GM19043 (cell line): Measurements from ENCODE around the gene C5orf15.
"Not testable (repeated sequence)": the region's sequence is repeated elsewhere in the genome, so short reads cannot be mapped to it uniquely, and the experiment has no call there.

Source experiments
- ATAC-seq: cut with Tn5 transposase; IDR thresholded peaks from one replicate; pipeline ENCODE4 v1.9.1; 2021; ENCODE audit warnings: low read depth; ENCODE audit not compliant: unreplicated experiment

The C5orf15 gene

GRCh38 chr5:133994297-133994989 is 26.0 kb upstream of the C5orf15 start:
- ATAC-seq, result no peak

- ATAC-seq, result no peak
These were observed 24.9 kb upstream of the C5orf15 start for GRCh38 chr5:133993185-133993936.

GRCh38 chr5:133992429-133993155 is 24.2 kb upstream of the C5orf15 start:
- no peak for ATAC-seq

GRCh38 chr5:133991171-133991910 is 22.9 kb upstream of the C5orf15 start:
- ATAC-seq, result no peak

GRCh38 chr5:133990396-133990795 is 22.0 kb upstream of the C5orf15 start:
- no peak for ATAC-seq

- ATAC-seq, result no peak
These were observed 17.2 kb upstream of the C5orf15 start for GRCh38 chr5:133985540-133986180.

- ATAC-seq, result no peak
These were observed 15.2 kb upstream of the C5orf15 start for GRCh38 chr5:133983674-133984073.

GRCh38 chr5:133981714-133982113 is 13.3 kb upstream of the C5orf15 start:
- ATAC-seq, result no peak

- no peak for ATAC-seq
These were observed 12.2 kb upstream of the C5orf15 start for GRCh38 chr5:133980652-133981051.

- no peak for ATAC-seq
These were observed 10.5 kb upstream of the C5orf15 start for GRCh38 chr5:133978943-133979342.

DNA sequence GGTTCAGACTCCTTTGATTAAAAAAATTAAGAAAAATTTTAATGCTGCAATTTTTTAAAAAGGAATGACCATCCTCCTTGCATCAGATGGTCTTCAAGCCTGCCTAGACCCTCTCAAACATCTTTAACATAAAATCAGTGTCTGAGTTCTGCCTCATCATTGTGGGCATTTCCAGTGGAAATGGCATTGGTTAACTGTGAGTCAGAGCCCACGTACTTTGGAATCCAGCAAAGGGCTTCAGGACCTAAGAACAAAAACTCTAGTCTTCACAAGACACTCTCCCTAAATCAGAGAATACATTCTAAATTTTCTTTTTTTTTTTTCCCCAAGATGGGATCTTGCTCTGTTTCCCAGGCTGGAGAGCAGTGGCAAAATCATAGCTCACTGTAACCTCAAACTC is 9.4 kb upstream of the C5orf15 start:
- no peak for ATAC-seq

DNA sequence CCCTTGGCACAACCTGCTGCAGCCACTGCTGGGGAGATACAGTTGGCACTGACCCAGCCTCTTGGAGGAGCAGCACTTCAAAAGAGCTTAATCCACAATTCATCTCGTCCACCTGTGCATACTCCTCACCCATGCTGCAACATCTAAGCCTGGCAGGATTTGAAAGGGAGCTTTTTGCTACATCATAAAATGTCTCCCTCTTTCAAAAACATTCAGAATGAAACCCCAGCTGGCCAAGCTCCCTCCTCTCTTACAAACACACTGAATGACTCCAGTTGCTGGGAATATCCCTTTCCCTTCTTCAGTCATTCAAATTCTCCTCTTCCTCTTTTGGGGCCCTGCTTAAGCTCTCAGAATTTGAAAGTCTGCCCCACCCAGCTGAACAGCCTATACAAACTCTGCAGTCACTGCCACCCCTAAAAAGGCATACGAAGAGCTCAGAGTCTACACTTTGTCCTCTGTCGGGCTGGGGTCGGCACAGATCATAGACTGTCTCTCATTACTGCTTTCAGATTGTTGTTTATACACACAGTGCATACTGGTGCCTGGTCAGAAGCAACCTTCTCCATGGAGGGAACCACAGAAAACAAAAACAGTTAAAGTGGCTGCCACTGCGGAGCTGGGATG is 8.8 kb upstream of the C5orf15 start:
- ATAC-seq, result peak; percentile 62

GRCh38 chr5:133975546-133975945 is 7.1 kb upstream of the C5orf15 start:
- not testable (repeated sequence) for ATAC-seq

DNA sequence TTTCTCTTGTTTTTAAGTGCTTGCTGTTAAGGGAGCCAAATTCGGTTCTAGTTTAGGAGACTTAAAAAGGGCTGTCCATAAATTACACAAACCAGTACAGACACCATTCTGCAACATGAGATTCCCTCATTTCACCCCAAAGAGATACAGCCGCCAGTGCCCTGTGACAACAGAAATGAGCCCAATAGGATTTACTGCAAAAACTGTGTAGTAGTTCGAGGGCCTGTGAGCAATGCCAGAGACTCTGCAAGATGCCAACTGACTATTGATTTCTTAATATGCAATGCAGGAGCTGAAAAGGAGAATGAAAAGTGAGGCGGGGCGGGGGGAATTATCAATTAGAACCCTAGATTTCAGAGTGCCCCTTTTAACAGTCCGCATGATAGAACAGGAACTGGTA is 5.7 kb upstream of the C5orf15 start:
- ATAC-seq, result no peak

DNA sequence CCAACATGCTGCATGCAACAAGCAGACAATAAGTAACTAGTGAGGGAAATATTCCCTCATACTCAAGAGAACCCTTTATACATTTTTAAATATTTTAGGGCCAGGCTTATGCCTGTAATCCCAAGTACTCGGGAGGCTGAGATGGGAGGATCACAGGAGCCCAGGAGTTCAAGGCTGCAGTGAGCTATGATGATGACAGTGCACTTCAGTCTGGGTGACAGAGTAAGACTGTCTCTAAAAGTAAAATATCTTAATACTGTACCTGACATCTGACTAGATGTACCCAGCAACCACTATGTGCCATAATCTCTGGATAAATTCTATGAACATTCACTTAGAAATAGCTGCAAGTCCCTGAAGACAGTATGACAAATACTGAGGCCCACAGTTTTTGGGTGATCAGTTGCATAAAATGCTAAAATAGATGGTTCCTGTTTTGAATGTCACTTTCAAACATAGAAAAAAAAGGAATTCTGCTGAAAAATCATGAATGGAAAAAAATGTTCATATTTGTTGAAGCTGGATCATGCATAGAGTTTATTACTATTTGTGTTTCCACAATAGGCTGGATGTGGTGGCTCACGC is 2.0 kb upstream of the C5orf15 start:
- ATAC-seq, result no peak

GRCh38 chr5:133969654-133970324 is 1.4 kb upstream of the C5orf15 start:
- ATAC-seq, result no peak

- ATAC-seq, result no peak
These were observed 674 bp downstream of the C5orf15 start for GRCh38 chr5:133967698-133968203.

DNA sequence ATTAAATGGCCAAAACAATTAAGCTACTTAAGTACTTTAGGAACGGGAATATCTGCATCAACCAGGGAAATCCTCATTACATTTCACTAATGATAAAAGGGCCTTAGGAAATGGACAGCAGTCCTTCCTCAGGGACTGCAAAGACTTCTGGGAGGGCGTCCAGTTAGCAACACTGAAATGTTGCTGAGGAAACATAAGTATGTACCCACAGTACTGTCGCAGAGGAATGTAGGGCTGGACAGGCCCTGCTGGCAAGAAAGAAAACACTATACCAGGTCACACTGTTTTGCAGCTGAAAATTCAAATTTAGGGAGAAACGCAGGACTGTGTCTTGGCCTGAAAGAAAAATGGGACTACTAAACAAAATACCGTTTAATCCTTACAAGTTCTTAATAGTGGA is 1.3 kb downstream of the C5orf15 start:
- no peak for ATAC-seq

DNA sequence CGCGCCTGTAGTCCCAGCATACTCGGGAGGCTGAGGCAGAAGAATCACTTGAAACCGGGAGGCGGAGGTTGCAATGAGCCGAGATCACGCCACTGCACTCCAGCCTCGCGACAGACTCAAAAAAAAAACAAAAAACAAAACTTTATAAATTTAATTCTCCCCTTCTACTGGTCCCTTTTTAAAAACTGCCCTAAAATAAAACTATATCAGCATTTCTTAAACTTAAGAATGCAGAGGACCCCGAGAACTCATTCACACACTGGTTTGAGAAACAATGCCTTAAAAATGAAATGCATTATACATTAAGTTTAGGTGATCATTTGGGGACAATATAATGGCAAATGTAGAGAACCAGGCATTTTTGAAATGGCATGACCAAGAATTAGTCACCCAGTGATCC is 2.3 kb downstream of the C5orf15 start:
- no peak for ATAC-seq
